ENCODE data around the gene VPS33A.

- TF ChIP-seq CTCF (conservative IDR thresholded peaks at IDR 0.05 in 1 of 2, IDR thresholded peaks at IDR 0.05 in 1 of 2; ENCODE audit: low read depth in 1 of 2, low read length in 2 of 2) (no peak), EZH2 (IDR thresholded peaks at IDR 0.05; ENCODE audit: low read length, missing control alignments) (no peak)
Measured at GRCh38 chr12:122226366-122227125, 39.7 kb downstream of the VPS33A start.
